HG02970 (cell line): Measurements from ENCODE around the gene ACBD4.
A peak's percentile ranks its signal among the peaks of the same experiment; 100 is the strongest.

Experiments
- ATAC-seq: cut with Tn5 transposase; IDR thresholded peaks from one replicate; pipeline ENCODE4 v1.9.1; 2021; ENCODE audit warnings: mild to moderate bottlenecking, moderate library complexity, moderate number of reproducible peaks; ENCODE audit not compliant: unreplicated experiment, low FRiP score

The ACBD4 gene

GRCh38 chr17:45135192-45135977 is at the start of gene ACBD4:
Gene ACBD4, plus strand, starts transcription at chr17:45135687. Its CDS starts 458 bp downstream, at chr17:45136145.
- peak; percentile 74 for ATAC-seq

GRCh38 chr17:45086391-45086790 is 49.1 kb upstream of the ACBD4 start:
- no peak for ATAC-seq

GRCh38 chr17:45086865-45087503 is 48.5 kb upstream of the ACBD4 start:
- no peak for ATAC-seq

- no peak for ATAC-seq
These were observed 47.9 kb upstream of the ACBD4 start for GRCh38 chr17:45087504-45087975.

- no peak for ATAC-seq
These were observed 47.5 kb upstream of the ACBD4 start for GRCh38 chr17:45087978-45088377.

- no peak for ATAC-seq
These were observed 46.7 kb upstream of the ACBD4 start for GRCh38 chr17:45088741-45089140.

GRCh38 chr17:45090711-45091110 is 44.8 kb upstream of the ACBD4 start:
- no peak for ATAC-seq

GRCh38 chr17:45091778-45092425 is 43.6 kb upstream of the ACBD4 start:
- no peak for ATAC-seq

GRCh38 chr17:45092911-45093430 is 42.5 kb upstream of the ACBD4 start:
- no peak for ATAC-seq

GRCh38 chr17:45093444-45094110 is 41.9 kb upstream of the ACBD4 start:
- ATAC-seq = no peak

GRCh38 chr17:45096141-45096540 is 39.3 kb upstream of the ACBD4 start:
- no peak for ATAC-seq

GRCh38 chr17:45096926-45097325 is 38.6 kb upstream of the ACBD4 start:
- ATAC-seq = no peak

GRCh38 chr17:45098081-45098868 is 37.2 kb upstream of the ACBD4 start:
- ATAC-seq = no peak

GRCh38 chr17:45098869-45099616 is 36.4 kb upstream of the ACBD4 start:
- no peak for ATAC-seq

GRCh38 chr17:45101546-45101882 is 34.0 kb upstream of the ACBD4 start:
- no peak for ATAC-seq

- ATAC-seq = no peak
These were observed 33.3 kb upstream of the ACBD4 start for GRCh38 chr17:45101883-45102811.

GRCh38 chr17:45102856-45103255 is 32.6 kb upstream of the ACBD4 start:
- ATAC-seq = no peak

- no peak for ATAC-seq
These were observed 32.2 kb upstream of the ACBD4 start for GRCh38 chr17:45103269-45103795.
